GM19324 (cell line): ENCODE measurements around the gene RALGAPA1.
A peak's percentile ranks its signal among the peaks of the same experiment; 100 is the strongest.
"Not testable (repeated sequence)": the region's sequence is repeated elsewhere in the genome, so short reads cannot be mapped to it uniquely, and the experiment has no call there.

Source experiments
- ATAC-seq: cut with Tn5 transposase; IDR thresholded peaks from one replicate; pipeline ENCODE4 v1.9.1; 2021; ENCODE audit warnings: mild to moderate bottlenecking, moderate library complexity; ENCODE audit not compliant: unreplicated experiment, low FRiP score

The RALGAPA1 gene

GRCh38 chr14:35822501-35822900, 13.4 kb upstream of the RALGAPA1 start:
- ATAC-seq: no peak

- ATAC-seq: no peak
Observed at GRCh38 chr14:35821564-35822411, 12.7 kb upstream of the RALGAPA1 start.

GRCh38 chr14:35819591-35820540, 10.8 kb upstream of the RALGAPA1 start:
- no peak for ATAC-seq

GRCh38 chr14:35818346-35819115, 9.4 kb upstream of the RALGAPA1 start:
- ATAC-seq: no peak

GRCh38 chr14:35814371-35815005, 5.4 kb upstream of the RALGAPA1 start:
- peak; percentile 68 for ATAC-seq

GRCh38 chr14:35810963-35811362, 1.9 kb upstream of the RALGAPA1 start:
- ATAC-seq: no peak

- ATAC-seq: no peak
Observed at GRCh38 chr14:35809597-35809996, 502 bp upstream of the RALGAPA1 start.

- no peak for ATAC-seq
Observed at GRCh38 chr14:35808076-35808637, 938 bp downstream of the RALGAPA1 start.

GRCh38 chr14:35807131-35807961, 1.7 kb downstream of the RALGAPA1 start:
- no peak for ATAC-seq

GRCh38 chr14:35806006-35806907, 2.8 kb downstream of the RALGAPA1 start:
- no peak for ATAC-seq

- ATAC-seq: no peak
Observed at GRCh38 chr14:35797796-35798195, 11.3 kb downstream of the RALGAPA1 start.

- ATAC-seq: no peak
Observed at GRCh38 chr14:35789651-35790050, 19.4 kb downstream of the RALGAPA1 start.

GRCh38 chr14:35786856-35787255, 22.2 kb downstream of the RALGAPA1 start:
- ATAC-seq: no peak

- ATAC-seq: no peak
Observed at GRCh38 chr14:35783699-35784098, 25.4 kb downstream of the RALGAPA1 start.

GRCh38 chr14:35779368-35779767, 29.7 kb downstream of the RALGAPA1 start:
- ATAC-seq: no peak

- not testable (repeated sequence) for ATAC-seq
Observed at GRCh38 chr14:35777550-35777949, 31.5 kb downstream of the RALGAPA1 start.

- no peak for ATAC-seq
Observed at GRCh38 chr14:35776823-35777222, 32.3 kb downstream of the RALGAPA1 start.

GRCh38 chr14:35776085-35776484, 33.0 kb downstream of the RALGAPA1 start:
- not testable (repeated sequence) for ATAC-seq
